GM12878 (cell line): ENCODE data around the gene TTLL10.

Experiments
- ETV6 ChIP-seq, 2 experiments: fragments of 450-650 bp in 1 of 2; IDR thresholded peaks in 1 of 2; conservative IDR thresholded peaks in 1 of 2; 2 replicates each; pipeline ENCODE4 v1.6.1; 2014; ENCODE audit warnings: antibody characterized with exemption in 1 of 2, borderline replicate concordance in 1 of 2, low read depth in 1 of 2, mild to moderate bottlenecking in 1 of 2, moderate library complexity in 1 of 2
- HCFC1 ChIP-seq: fragments of 150-350 bp; IDR thresholded peaks from 2 replicates; pipeline ENCODE4 v1.6.1; 2014; ENCODE audit warnings: low read length
- NFIC ChIP-seq: IDR thresholded peaks from 2 replicates; pipeline ENCODE4 v1.6.1; 2012; ENCODE audit warnings: low read depth, mild to moderate bottlenecking, inconsistent platforms, low read length, moderate library complexity
- POLR2A ChIP-seq: IDR thresholded peaks from 2 replicates; pipeline ENCODE4 v1.6.1; 2011; ENCODE audit warnings: low read depth, mild to moderate bottlenecking, low read length
- POLR2AphosphoS2 ChIP-seq: IDR thresholded peaks from 2 replicates; pipeline ENCODE4 v1.6.1; 2011; ENCODE audit warnings: low read depth, mild to moderate bottlenecking, low read length, improper control_type of control experiment, moderate library complexity
- RAD21 ChIP-seq: IDR thresholded peaks from 2 replicates; pipeline ENCODE4 v1.6.1; 2011; ENCODE audit warnings: mild to moderate bottlenecking, low read depth, low read length, moderate library complexity; ENCODE audit not compliant: insufficient read depth
- WRNIP1 ChIP-seq: IDR thresholded peaks from 2 replicates; pipeline ENCODE4 v1.6.1; 2011; ENCODE audit warnings: low read depth, low read length, improper control_type of control experiment, borderline replicate concordance
- TF ChIP-seq, protein P1 (sequence below), 3 experiments: IDR thresholded peaks in 2 of 3; conservative IDR thresholded peaks in 1 of 3; 2 replicates each; pipeline ENCODE4 v1.5.1; 2011; ENCODE audit warnings: low read depth in 3 of 3, low read length in 3 of 3, mild to moderate bottlenecking in 3 of 3, control low read depth in 2 of 3, moderate library complexity in 2 of 3, inconsistent platforms in 1 of 3, mixed read lengths in 1 of 3; ENCODE audit not compliant: control insufficient read depth in 2 of 3, insufficient read depth in 1 of 3; ENCODE audit errors: extremely low read depth in 1 of 3
- TF ChIP-seq, protein P2 (sequence below): IDR thresholded peaks from 2 replicates; pipeline ENCODE4 v1.6.1; 2012; ENCODE audit warnings: mild to moderate bottlenecking, low read depth, low read length

DNA sequence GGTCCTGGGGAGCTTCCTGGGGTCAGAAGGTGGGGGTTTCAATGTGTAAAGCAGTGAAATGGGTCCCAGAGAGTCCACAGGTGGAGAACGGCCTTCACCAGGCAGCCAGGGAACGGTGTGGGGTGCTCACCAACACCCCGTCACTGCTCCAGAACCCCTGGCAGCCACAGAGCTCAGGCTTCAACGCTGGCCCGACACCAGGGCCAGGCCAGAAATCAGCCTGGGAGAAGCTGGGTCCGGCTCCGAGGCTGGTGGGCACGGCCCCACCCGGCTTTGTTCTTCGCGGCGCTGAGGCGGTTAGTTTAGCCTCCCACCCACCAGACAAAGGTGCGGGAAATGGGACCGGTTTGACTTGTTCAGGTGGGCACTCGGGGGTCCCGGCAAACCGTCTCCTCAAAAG lies 33.0 kb upstream of the TTLL10 start:
- TF ChIP-seq RAD21, result no peak
- no peak for TF ChIP-seq NFIC
- no peak for TF ChIP-seq POLR2A
- TF ChIP-seq POLR2AphosphoS2, result no peak
- TF ChIP-seq, protein P1, sequence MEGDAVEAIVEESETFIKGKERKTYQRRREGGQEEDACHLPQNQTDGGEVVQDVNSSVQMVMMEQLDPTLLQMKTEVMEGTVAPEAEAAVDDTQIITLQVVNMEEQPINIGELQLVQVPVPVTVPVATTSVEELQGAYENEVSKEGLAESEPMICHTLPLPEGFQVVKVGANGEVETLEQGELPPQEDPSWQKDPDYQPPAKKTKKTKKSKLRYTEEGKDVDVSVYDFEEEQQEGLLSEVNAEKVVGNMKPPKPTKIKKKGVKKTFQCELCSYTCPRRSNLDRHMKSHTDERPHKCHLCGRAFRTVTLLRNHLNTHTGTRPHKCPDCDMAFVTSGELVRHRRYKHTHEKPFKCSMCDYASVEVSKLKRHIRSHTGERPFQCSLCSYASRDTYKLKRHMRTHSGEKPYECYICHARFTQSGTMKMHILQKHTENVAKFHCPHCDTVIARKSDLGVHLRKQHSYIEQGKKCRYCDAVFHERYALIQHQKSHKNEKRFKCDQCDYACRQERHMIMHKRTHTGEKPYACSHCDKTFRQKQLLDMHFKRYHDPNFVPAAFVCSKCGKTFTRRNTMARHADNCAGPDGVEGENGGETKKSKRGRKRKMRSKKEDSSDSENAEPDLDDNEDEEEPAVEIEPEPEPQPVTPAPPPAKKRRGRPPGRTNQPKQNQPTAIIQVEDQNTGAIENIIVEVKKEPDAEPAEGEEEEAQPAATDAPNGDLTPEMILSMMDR (IDR thresholded peaks at IDR 0.05 in 2 of 3, conservative IDR thresholded peaks at IDR 0.05 in 1 of 3; ENCODE audit: control insufficient read depth in 2 of 3, extremely low read depth in 1 of 3, insufficient read depth in 1 of 3, low read depth in 3 of 3, low read length in 3 of 3), result no peak
- TF ChIP-seq, protein P2, sequence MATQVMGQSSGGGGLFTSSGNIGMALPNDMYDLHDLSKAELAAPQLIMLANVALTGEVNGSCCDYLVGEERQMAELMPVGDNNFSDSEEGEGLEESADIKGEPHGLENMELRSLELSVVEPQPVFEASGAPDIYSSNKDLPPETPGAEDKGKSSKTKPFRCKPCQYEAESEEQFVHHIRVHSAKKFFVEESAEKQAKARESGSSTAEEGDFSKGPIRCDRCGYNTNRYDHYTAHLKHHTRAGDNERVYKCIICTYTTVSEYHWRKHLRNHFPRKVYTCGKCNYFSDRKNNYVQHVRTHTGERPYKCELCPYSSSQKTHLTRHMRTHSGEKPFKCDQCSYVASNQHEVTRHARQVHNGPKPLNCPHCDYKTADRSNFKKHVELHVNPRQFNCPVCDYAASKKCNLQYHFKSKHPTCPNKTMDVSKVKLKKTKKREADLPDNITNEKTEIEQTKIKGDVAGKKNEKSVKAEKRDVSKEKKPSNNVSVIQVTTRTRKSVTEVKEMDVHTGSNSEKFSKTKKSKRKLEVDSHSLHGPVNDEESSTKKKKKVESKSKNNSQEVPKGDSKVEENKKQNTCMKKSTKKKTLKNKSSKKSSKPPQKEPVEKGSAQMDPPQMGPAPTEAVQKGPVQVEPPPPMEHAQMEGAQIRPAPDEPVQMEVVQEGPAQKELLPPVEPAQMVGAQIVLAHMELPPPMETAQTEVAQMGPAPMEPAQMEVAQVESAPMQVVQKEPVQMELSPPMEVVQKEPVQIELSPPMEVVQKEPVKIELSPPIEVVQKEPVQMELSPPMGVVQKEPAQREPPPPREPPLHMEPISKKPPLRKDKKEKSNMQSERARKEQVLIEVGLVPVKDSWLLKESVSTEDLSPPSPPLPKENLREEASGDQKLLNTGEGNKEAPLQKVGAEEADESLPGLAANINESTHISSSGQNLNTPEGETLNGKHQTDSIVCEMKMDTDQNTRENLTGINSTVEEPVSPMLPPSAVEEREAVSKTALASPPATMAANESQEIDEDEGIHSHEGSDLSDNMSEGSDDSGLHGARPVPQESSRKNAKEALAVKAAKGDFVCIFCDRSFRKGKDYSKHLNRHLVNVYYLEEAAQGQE, result no peak
- no peak for TF ChIP-seq HCFC1
- TF ChIP-seq WRNIP1, result no peak
- no peak for TF ChIP-seq ETV6 (conservative IDR thresholded peaks at IDR 0.05 in 1 of 2, IDR thresholded peaks at IDR 0.05 in 1 of 2; ENCODE audit: borderline replicate concordance in 1 of 2, low read depth in 1 of 2)
